Activated naive CD8-positive, alpha-beta T cell treated with anti-CD3 and anti-CD28 coated beads, Interleukin-2, amount 10 ng/mL, durations not matched to agents 7 days and 5 days (primary cell): ENCODE data around the gene LRRD1. TPM values are rescaled to one million over a fixed set of nuclear protein-coding genes. Genes with fewer than 3 reads are reported as not detected.

Source experiments
- microRNA-seq: library from miRNA; unstranded; fragments of <30 nt; microRNA quantifications from one replicate; pipeline ENCODE4 v1.2.0, GENCODE V29; 2022
- total RNA-seq, 2 experiments: library from RNA; stranded (reverse); gene quantifications; one replicate each; pipeline ENCODE4 v1.2.3, GENCODE V29; 2021

Gene LRRD1
- total RNA-seq, 2 experiments from 2014 or later, result not detected

Small RNAs within 50 kb of the gene (microRNA-seq; reads per million reads assigned to microRNA genes)
- gene MIR1285-1, result not detected

Other genes with a start within 250 kb of the LRRD1 start
- gene AKAP9, start 238.3 kb downstream of the LRRD1 start, total RNA-seq, result 10 to 100 TPM; 49.0 to 50.9 TPM
- gene CYP51A1, start 44.7 kb downstream of the LRRD1 start, total RNA-seq, result 10 to 100 TPM; 26.8 to 29.1 TPM
- gene KRIT1, start 66.8 kb upstream of the LRRD1 start, total RNA-seq, result 10 to 100 TPM; 46.4 to 54.2 TPM
- 10 to 100 TPM; 75.5 to 77.6 TPM for gene ANKIB1, start 66.8 kb upstream of the LRRD1 start, total RNA-seq